NCI-H1930 (cell line): ENCODE data around the gene APOBEC3F.
"Not testable (repeated sequence)": the region's sequence is repeated elsewhere in the genome, so short reads cannot be mapped to it uniquely, and the experiment has no call there.

ENCODE experiments used
- DNase-seq, 2 experiments: peaks; one replicate each; lab custom pipeline; 2025; lab: John Stamatoyannopoulos, UW

APOBEC3F gene

GRCh38 chr22:39027717-39028116, 12.9 kb upstream of the APOBEC3F start:
- no peak for DNase-seq

DNA sequence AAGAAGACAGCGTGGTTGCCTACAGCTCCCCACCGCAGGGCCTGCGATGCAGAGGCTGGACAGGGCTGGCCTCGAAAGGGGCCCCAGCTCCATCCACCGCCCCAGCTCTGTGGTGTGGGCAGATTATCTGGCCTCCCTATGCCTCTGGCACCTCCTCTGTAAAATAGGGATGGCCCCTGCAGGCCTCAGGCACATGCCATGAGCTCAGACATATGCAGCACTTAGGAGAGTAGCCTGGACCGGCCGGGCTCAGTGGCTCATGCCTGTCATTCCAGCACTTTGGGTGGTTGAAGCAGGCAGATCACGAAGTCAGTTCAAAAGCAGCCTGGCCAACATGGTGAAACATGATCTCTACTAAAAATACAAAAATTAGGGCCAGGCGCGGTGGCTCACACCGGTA, 12.4 kb upstream of the APOBEC3F start:
- no peak for DNase-seq

- no peak for DNase-seq
Observed at GRCh38 chr22:39029227-39029626, 11.4 kb upstream of the APOBEC3F start.

- DNase-seq: no peak
Observed at GRCh38 chr22:39030705-39031104, 10.0 kb upstream of the APOBEC3F start.

DNA sequence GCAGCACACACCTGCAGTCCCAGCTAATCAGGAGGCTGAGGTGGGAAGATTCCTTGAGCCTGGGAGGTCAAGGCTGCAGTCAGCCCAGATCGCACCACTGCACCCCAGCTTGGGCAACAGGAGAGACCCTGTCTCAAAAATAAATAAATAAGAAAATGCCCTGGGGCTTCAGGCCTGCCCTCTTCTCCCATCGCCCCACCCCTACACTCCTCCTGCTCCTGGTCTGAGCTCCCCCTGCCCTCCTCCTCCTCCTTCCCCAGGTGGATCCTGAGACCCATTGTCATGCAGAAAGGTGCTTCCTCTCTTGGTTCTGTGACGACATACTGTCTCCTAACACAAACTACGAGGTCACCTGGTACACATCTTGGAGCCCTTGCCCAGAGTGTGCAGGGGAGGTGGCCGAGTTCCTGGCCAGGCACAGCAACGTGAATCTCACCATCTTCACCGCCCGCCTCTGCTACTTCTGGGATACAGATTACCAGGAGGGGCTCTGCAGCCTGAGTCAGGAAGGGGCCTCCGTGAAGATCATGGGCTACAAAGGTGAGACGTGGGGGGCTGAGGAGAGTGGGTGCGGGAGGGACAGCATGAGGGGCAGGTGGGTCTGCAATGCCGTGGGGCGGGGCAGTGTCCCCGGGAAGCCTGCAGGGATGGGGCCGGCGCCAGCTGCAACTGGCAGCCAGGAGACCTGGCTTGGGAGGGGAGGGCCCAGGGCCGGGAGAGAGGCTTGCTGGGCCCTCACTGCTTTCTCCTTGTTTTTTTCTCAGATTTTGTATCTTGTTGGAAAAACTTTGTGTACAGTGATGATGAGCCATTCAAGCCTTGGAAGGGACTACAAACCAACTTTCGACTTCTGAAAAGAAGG, 9.0 kb upstream of the APOBEC3F start:
- DNase-seq: not testable (repeated sequence)

- not testable (repeated sequence) for DNase-seq
Observed at GRCh38 chr22:39037071-39037470, 3.6 kb upstream of the APOBEC3F start.

- DNase-seq: no peak
Observed at GRCh38 chr22:39039306-39040126, 1.1 kb upstream of the APOBEC3F start.

DNA sequence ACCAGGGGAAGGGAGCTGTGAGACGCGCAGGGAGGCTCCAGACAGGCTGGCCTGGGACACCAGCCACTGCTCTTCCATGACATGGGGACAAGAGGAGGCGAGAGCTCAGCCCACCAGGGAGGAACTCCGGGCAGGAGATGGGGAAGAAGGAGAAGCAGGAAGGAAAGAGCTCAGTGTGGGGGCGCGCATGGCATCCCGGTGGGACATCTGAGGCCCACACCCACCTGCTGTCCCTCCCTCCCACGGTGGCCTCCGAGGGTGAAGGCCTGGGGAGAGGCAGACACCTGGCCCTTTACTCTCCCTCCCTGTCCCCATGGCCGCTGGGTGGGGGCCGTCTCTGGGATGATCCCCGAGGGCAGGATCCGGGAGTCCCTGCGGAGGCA, 518 bp upstream of the APOBEC3F start:
- DNase-seq: not testable (repeated sequence)

GRCh38 chr22:39041908-39042307, 1.2 kb downstream of the APOBEC3F start:
- DNase-seq: no peak

GRCh38 chr22:39043063-39043462, 2.4 kb downstream of the APOBEC3F start:
- not testable (repeated sequence) for DNase-seq

- not testable (repeated sequence) for DNase-seq
Observed at GRCh38 chr22:39045136-39045535, 4.5 kb downstream of the APOBEC3F start.

- DNase-seq: not testable (repeated sequence)
Observed at GRCh38 chr22:39049486-39049885, 8.8 kb downstream of the APOBEC3F start.

- not testable (repeated sequence) for DNase-seq
Observed at GRCh38 chr22:39051844-39052495, 11.3 kb downstream of the APOBEC3F start.

DNA sequence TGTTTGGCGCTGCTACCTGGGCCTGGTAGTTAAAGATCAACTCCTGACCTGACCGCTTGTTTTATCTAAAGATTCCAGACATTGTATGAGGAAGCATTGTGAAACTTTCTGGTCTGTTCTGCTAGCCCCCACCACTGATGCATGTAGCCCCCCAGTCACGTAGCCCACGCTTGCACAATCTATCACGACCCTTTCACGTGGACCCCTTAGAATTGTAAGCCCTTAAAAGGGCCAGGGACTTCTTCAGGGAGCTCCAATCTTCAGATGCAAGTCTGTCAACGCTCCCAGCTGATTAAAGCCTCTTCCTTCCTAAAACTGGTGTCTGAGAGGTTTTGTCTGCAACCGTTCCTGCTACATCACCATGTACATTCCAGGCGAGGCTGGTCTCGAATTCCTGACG, 15.0 kb downstream of the APOBEC3F start:
- DNase-seq: no peak

DNA sequence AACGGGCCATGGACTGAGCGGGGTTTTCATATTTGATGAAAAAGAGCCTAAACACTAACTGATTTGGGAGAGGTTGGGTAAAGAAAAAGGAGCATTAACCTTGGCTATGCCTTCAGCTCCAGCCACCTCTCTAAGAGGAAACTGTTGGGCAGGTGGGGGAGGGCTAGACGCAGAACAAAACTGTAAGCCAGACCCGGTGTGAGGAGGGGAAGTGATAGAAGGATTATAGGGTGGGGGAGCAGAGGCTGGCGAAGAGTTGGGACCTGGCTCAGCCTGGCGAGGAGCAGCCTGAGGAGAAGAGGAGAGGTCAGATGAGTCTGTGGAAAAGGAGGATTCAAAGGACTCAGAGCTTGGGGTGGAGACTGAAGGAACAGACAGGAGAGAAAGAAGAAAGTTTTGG, 20.6 kb downstream of the APOBEC3F start:
- not testable (repeated sequence) for DNase-seq

DNA sequence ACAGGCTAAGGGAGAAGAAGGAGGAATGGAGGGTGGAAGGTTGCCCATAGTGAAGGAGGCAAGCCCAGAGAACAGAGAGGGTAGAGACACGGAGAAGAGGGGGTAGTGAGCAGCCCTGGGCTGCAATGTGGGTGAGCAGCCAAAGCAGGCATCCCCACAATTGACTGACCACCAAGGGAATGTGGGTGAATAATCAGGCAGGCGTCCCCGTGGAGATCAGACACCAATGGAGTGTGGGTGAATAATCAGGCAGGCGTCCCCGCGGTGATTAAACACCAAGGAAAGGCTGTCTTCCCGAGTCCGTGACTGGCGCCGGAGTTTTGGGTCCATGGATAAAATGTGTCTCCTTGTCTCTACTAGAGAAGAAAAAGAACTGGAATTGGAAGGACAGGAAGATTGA, 21.3 kb downstream of the APOBEC3F start:
- not testable (repeated sequence) for DNase-seq

DNA sequence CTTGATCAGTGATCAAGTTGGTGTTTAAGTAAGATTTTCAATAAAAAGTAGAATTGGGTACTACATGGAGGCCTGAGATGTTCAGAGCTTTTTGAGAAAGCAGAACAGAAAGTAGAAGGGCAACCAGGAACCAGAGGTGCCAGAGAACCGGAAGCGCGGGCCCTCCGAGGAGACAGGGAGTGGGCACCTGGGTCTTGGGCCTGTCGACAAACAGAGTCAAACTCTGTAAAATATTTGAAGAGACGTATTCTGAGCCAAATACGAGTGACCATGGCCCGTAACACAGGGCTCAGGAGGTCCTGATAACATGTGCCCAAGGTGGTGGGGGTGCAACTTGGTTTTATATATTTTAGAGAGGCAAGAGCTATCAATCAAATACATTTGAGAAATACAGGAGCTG, 23.2 kb downstream of the APOBEC3F start:
- DNase-seq: not testable (repeated sequence)

DNA sequence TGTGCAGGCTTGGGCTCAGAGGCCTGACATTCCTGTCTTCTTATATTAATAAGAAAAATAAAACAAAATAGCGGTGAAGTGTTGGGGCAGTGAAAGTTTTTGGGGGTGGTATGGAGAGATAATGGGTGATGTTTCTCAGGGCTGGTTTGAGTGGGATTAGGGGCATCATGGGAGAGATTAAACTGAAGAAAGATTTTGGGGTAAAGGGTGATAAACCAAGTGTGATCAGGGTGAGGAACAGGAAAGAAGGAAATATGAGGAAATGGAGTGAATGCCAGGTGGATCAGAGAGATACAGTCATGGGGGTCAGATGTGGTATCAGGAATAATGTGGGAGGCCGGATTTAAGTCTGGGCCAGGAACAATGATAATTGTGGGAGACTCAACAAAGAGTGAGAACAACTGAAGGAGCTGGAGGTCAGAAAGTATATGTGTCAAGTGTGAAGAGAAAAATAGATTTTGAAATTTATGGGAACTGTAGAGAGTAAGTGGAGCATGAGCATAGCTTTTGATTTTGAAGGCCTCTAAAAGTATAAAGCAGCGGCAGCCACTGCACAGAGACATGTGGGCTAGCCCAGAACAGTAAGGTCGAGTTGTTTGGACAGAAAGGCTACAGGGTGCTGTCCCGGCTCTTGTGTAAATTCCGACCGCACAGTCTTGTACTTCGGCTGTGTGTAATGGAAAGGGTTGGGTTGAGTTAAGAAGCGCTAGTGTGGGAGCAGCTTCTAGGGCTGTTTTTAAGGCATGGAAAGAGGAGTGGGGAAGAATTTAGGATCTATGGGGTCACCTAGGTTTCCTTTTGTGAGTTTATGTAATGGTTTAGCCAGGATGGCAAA, 26.0 kb downstream of the APOBEC3F start:
- not testable (repeated sequence) for DNase-seq

GRCh38 chr22:39068033-39068785, 27.5 kb downstream of the APOBEC3F start:
- no peak for DNase-seq

GRCh38 chr22:39070186-39070585, 29.5 kb downstream of the APOBEC3F start:
- DNase-seq: no peak

DNA sequence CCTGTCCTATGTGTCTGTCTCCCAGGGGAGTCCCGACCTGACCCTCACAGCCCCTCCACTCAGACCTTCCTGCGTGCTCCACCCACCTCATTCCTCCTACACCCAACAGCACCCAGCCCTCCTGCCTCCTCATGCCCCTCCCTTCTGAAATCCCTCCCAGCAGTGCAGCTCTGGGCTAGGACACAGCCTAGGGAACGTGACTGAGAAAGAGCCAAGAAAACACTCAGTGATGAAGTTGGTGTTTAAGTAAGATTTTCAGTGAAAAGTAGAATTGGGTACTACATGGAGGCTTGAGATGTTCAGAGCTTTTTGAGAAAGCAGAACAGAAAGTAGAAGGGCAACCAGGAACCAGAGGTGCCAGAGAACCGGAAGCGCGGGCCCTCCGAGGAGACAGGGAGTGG, 31.9 kb downstream of the APOBEC3F start:
- not testable (repeated sequence) for DNase-seq
